ENCODE measurements around the gene LRRC3. TPM values are rescaled to one million over a fixed set of nuclear protein-coding genes. Genes with fewer than 3 reads are reported as not detected.

The LRRC3 gene
- total RNA-seq, 4 donors from 2014 or later = 1.7 to 6.6 (median 2.2) TPM

DNA sequence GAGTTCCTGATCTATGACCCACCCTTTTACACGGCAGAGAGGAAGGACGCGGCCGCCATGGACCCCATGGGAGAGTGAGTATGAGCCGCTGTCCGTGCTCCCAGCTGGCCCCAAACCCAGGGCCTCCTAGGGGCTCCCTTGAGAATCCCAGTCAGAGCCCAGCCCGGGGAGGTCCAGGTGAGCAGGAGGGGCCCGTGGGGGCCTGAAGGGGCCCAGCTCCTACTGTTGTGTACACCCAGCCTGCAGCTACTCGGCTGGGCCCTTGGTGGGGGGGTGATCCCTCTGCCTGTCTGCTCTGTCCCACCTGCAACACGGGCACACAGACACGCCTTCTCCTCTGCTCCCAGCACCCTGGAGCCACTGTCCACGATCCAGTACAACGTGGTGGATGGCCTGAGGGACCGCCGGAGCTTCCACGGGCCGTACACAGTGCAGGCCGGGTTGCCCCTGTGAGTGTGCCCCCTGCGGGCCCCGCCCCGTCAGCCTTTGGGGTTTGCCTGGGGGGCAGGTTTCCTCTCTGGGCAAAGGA, 28.6 kb upstream of the LRRC3 start:
- H3K36me3 ChIP-seq = no peaks in the 10 kb centered on the region
- no peaks in the 10 kb centered on the region for H3K4me1 ChIP-seq
- TF ChIP-seq POLR2A (IDR thresholded peaks at IDR 0.05) = no peak
- no peak for TF ChIP-seq CTCF (IDR thresholded peaks at IDR 0.05)
- no peaks in the 10 kb centered on the region for H3K27me3 ChIP-seq
- no peak overlapping the region for H3K27ac ChIP-seq
- peak in 2 of 3 donors; percentile 36 to 37 for DNase-seq
- peaks cover 0 to 10% (median 0%) of the 10 kb centered on the region in 4 donors for H3K9me3 ChIP-seq
- no peak overlapping the region for H3K4me3 ChIP-seq

DNA sequence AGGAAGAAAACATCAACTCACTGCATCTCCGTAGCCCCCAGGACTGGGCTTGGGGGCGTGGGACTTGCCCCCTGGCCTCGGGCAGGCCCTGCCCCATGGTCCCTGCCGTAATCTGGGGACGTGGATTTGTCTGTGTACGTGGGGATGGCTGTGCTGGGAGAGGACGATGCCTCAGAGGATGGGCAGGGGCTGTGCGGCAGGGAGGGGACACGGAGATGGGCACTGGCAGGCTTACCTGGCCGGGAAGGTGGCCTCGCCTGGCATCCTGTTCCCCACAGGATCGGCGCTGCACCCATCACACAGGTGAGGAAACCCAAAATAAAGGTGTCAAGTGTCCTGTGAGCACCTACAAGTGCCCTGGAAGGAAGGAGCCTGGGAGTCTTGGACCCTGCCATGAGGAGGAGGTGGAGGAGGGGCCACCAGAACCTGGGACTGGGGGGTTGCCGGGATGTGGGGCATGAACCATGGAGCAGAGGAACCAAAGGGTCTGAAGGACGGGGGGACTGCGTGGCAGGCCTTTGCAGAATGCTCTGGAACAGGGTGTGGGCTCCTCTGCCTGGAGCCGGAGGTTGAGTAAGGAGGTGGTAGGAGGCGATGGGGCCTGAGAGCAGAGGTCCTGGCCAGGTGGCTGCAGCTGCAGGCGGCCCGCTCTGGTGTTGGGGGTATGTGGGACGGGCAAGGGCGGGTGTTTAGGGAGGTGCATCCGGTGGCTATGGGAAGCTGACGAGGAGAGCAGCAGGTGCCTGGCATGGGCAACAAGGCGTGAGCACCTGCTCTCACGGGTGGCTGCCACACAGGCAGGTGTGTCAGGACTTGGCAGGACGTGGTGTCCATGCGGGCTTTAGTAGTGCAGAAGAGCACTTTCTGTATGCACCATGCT, 27.8 kb upstream of the LRRC3 start:
- peak in 2 of 3 donors; percentile 37 to 44 for DNase-seq

GRCh38 chr21:44428281-44428960, 26.9 kb upstream of the LRRC3 start:
- Histone ChIP-seq H3K27ac (no peak overlapping the region), H3K4me3 (no peak overlapping the region), H3K27me3 (no peaks in the 10 kb centered on the region), H3K9me3 (peaks cover 0 to 10% (median 0%) of the 10 kb centered on the region in 4 donors), H3K36me3 (no peaks in the 10 kb centered on the region), H3K4me1 (no peaks in the 10 kb centered on the region)
- TF ChIP-seq CTCF (IDR thresholded peaks at IDR 0.05) = no peak
- TF ChIP-seq POLR2A (IDR thresholded peaks at IDR 0.05) = no peak
- DNase-seq = peak in 2 of 3 donors; percentile 66 to 79

More for the DNA sequence above, 27.8 kb upstream of the LRRC3 start:
- TF ChIP-seq POLR2A (IDR thresholded peaks at IDR 0.05) (no peak), CTCF (IDR thresholded peaks at IDR 0.05) (no peak)
- Histone ChIP-seq H3K36me3 (no peaks in the 10 kb centered on the region), H3K4me1 (no peaks in the 10 kb centered on the region), H3K4me3 (no peak overlapping the region), H3K27me3 (no peaks in the 10 kb centered on the region), H3K9me3 (peaks cover 0 to 10% (median 0%) of the 10 kb centered on the region in 4 donors), H3K27ac (no peak overlapping the region)

GRCh38 chr21:44429894-44430293, 25.4 kb upstream of the LRRC3 start:
- no peak for DNase-seq
- no peaks in the 10 kb centered on the region for H3K4me1 ChIP-seq
- peaks cover 0 to 10% (median 0%) of the 10 kb centered on the region in 4 donors for H3K9me3 ChIP-seq
- H3K36me3 ChIP-seq = no peaks in the 10 kb centered on the region
- no peak for TF ChIP-seq POLR2A (IDR thresholded peaks at IDR 0.05)
- TF ChIP-seq CTCF (IDR thresholded peaks at IDR 0.05) = no peak
- H3K27ac ChIP-seq = no peak overlapping the region
- H3K4me3 ChIP-seq = no peak overlapping the region
- no peaks in the 10 kb centered on the region for H3K27me3 ChIP-seq

DNA sequence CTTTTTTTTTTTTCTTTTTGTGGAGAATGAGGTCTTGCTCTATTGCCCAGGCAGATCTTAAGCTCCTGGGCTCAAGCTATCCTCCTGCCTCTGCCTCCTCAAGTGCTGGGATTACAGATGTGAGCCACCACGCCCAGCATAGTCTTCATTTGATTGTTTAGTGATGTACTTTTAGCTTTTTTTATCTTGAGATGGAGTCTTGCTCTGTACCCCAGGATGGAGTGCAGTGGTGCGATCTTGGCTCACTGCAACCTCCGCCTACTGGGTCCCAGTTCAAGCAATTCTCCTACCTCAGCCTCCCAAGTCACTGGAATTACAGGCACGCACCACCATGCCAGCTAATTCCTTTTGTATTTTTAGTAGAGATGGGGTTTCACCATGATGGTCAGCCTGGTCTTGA, 24.0 kb upstream of the LRRC3 start:
- TF ChIP-seq CTCF (IDR thresholded peaks at IDR 0.05) (no peak), POLR2A (IDR thresholded peaks at IDR 0.05) (no peak)
- no peaks in the 10 kb centered on the region for H3K36me3 ChIP-seq
- peak in 1 of 3 donors; percentile 19 for DNase-seq
- no peak overlapping the region for H3K4me3 ChIP-seq
- no peaks in the 10 kb centered on the region for H3K4me1 ChIP-seq
- no peak overlapping the region for H3K27ac ChIP-seq
- no peaks in the 10 kb centered on the region for H3K27me3 ChIP-seq
- peaks cover 0 to 10% (median 0%) of the 10 kb centered on the region in 4 donors for H3K9me3 ChIP-seq

All from Peyer's patch (tissue), 4 donors.